DND-41 (cell line): ENCODE results near the gene MBOAT7.
"Not testable (repeated sequence)": the region's sequence is repeated elsewhere in the genome, so short reads cannot be mapped to it uniquely, and the experiment has no call there.

Source experiments
- CTCF ChIP-seq: IDR thresholded peaks from 2 replicates; pipeline ENCODE4 v1.5.1; 2012; ENCODE audit warnings: borderline replicate concordance, low read length, moderate library complexity, mild to moderate bottlenecking; ENCODE audit not compliant: poor library complexity, severe bottlenecking; ENCODE audit errors: extremely low read depth
- EZH2 ChIP-seq: IDR thresholded peaks from 3 replicates; pipeline ENCODE4 v1.6.1; 2012; ENCODE audit warnings: borderline replicate concordance, low read depth, mild to moderate bottlenecking, moderate library complexity, low read length, inconsistent platforms; ENCODE audit not compliant: severe bottlenecking

GRCh38 chr19:54207193-54207592, 17.8 kb upstream of the MBOAT7 start:
- TF ChIP-seq CTCF, EZH2: not testable (repeated sequence)
